ENCODE data around the gene LRP6. TPM values are rescaled to one million over a fixed set of nuclear protein-coding genes. Genes with fewer than 3 reads are reported as not detected.

Gene LRP6
- total and polyA plus RNA-seq, 2 experiments from 2014 or later, result 29.1 to 73.8 TPM

DNA sequence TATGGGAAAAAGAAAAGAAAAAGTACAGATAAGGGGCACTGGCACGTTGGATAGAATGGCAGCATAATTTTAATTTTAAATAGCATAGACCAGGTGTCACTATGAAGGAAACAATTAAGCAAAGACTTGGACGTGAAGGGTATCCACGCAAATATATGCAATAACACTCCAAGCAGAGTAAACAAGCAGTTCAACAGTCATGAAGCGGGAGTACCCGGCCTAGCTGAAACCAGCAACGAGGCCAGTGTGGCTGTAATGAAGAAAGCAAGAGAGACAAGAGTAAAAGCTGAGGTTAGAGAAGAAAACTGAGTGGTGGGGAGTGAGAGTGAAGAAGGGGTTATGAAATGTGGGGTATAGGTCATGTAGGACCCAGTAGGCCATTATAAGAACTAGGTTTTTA, 110.7 kb downstream of the LRP6 start:
- Histone ChIP-seq H3K79me2 (replicated peaks; ENCODE audit: insufficient read depth) (peaks cover 11% of the 10 kb centered on the region; the same call in 1 of the 2 replicates), H3K4me1 (ENCODE audit: insufficient read depth) (no peaks in the 10 kb centered on the region), H3K27me3 (ENCODE audit: insufficient read depth) (no peaks in the 10 kb centered on the region), H3F3A (replicated peaks; ENCODE audit: low read depth) (0 out of 2 replicates have a peak, but pooled peaks cover 2% of the 10 kb centered on the region), H3K4me2 (no peak overlapping the region), H3K9me2 (ENCODE audit: insufficient read depth) (no peaks in the 10 kb centered on the region), H3K36me3 (ENCODE audit: insufficient read depth) (peaks cover 22% of the 10 kb centered on the region; the same call in 1 of the 2 replicates), H3K27ac (ENCODE audit: low read depth) (no peak overlapping the region), H3K4me3 (no peak overlapping the region), H2AFZ (no peak overlapping the region), H4K20me1 (replicated peaks; ENCODE audit: insufficient read depth) (peaks cover 8% of the 10 kb centered on the region; the same call in 1 of the 2 replicates)
- TF ChIP-seq, protein P1, sequence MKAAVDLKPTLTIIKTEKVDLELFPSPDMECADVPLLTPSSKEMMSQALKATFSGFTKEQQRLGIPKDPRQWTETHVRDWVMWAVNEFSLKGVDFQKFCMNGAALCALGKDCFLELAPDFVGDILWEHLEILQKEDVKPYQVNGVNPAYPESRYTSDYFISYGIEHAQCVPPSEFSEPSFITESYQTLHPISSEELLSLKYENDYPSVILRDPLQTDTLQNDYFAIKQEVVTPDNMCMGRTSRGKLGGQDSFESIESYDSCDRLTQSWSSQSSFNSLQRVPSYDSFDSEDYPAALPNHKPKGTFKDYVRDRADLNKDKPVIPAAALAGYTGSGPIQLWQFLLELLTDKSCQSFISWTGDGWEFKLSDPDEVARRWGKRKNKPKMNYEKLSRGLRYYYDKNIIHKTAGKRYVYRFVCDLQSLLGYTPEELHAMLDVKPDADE (IDR thresholded peaks at IDR 0.05), result no peak
- TF ChIP-seq ZNF331 (CRISPR knock-in tag; IDR thresholded peaks at IDR 0.05; ENCODE audit: low read depth) (no peak), CREB1 (CRISPR knock-in tag; IDR thresholded peaks at IDR 0.05; ENCODE audit: low read depth) (no peak), EZH2 (IDR thresholded peaks at IDR 0.05; ENCODE audit: low read depth, unreplicated experiment) (no peak), JUNB (IDR thresholded peaks at IDR 0.05; ENCODE audit: unreplicated experiment) (no peak), POLR2AphosphoS5 (IDR thresholded peaks at IDR 0.05; ENCODE audit: low read depth) (no peak), ZNF114 (CRISPR knock-in tag; IDR thresholded peaks at IDR 0.05) (no peak), EZH2phosphoT487 (IDR thresholded peaks at IDR 0.05; ENCODE audit: unreplicated experiment) (no peak), NANOG (IDR thresholded peaks at IDR 0.05; ENCODE audit: borderline replicate concordance) (no peak)
- TF ChIP-seq, protein P2, sequence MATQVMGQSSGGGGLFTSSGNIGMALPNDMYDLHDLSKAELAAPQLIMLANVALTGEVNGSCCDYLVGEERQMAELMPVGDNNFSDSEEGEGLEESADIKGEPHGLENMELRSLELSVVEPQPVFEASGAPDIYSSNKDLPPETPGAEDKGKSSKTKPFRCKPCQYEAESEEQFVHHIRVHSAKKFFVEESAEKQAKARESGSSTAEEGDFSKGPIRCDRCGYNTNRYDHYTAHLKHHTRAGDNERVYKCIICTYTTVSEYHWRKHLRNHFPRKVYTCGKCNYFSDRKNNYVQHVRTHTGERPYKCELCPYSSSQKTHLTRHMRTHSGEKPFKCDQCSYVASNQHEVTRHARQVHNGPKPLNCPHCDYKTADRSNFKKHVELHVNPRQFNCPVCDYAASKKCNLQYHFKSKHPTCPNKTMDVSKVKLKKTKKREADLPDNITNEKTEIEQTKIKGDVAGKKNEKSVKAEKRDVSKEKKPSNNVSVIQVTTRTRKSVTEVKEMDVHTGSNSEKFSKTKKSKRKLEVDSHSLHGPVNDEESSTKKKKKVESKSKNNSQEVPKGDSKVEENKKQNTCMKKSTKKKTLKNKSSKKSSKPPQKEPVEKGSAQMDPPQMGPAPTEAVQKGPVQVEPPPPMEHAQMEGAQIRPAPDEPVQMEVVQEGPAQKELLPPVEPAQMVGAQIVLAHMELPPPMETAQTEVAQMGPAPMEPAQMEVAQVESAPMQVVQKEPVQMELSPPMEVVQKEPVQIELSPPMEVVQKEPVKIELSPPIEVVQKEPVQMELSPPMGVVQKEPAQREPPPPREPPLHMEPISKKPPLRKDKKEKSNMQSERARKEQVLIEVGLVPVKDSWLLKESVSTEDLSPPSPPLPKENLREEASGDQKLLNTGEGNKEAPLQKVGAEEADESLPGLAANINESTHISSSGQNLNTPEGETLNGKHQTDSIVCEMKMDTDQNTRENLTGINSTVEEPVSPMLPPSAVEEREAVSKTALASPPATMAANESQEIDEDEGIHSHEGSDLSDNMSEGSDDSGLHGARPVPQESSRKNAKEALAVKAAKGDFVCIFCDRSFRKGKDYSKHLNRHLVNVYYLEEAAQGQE (IDR thresholded peaks at IDR 0.05; ENCODE audit: unreplicated experiment), result no peak
- TF ChIP-seq, protein P3, sequence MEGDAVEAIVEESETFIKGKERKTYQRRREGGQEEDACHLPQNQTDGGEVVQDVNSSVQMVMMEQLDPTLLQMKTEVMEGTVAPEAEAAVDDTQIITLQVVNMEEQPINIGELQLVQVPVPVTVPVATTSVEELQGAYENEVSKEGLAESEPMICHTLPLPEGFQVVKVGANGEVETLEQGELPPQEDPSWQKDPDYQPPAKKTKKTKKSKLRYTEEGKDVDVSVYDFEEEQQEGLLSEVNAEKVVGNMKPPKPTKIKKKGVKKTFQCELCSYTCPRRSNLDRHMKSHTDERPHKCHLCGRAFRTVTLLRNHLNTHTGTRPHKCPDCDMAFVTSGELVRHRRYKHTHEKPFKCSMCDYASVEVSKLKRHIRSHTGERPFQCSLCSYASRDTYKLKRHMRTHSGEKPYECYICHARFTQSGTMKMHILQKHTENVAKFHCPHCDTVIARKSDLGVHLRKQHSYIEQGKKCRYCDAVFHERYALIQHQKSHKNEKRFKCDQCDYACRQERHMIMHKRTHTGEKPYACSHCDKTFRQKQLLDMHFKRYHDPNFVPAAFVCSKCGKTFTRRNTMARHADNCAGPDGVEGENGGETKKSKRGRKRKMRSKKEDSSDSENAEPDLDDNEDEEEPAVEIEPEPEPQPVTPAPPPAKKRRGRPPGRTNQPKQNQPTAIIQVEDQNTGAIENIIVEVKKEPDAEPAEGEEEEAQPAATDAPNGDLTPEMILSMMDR (conservative IDR thresholded peaks at IDR 0.05; ENCODE audit: low read depth in 2 of 2), result no peak
- TF ChIP-seq, protein P4, sequence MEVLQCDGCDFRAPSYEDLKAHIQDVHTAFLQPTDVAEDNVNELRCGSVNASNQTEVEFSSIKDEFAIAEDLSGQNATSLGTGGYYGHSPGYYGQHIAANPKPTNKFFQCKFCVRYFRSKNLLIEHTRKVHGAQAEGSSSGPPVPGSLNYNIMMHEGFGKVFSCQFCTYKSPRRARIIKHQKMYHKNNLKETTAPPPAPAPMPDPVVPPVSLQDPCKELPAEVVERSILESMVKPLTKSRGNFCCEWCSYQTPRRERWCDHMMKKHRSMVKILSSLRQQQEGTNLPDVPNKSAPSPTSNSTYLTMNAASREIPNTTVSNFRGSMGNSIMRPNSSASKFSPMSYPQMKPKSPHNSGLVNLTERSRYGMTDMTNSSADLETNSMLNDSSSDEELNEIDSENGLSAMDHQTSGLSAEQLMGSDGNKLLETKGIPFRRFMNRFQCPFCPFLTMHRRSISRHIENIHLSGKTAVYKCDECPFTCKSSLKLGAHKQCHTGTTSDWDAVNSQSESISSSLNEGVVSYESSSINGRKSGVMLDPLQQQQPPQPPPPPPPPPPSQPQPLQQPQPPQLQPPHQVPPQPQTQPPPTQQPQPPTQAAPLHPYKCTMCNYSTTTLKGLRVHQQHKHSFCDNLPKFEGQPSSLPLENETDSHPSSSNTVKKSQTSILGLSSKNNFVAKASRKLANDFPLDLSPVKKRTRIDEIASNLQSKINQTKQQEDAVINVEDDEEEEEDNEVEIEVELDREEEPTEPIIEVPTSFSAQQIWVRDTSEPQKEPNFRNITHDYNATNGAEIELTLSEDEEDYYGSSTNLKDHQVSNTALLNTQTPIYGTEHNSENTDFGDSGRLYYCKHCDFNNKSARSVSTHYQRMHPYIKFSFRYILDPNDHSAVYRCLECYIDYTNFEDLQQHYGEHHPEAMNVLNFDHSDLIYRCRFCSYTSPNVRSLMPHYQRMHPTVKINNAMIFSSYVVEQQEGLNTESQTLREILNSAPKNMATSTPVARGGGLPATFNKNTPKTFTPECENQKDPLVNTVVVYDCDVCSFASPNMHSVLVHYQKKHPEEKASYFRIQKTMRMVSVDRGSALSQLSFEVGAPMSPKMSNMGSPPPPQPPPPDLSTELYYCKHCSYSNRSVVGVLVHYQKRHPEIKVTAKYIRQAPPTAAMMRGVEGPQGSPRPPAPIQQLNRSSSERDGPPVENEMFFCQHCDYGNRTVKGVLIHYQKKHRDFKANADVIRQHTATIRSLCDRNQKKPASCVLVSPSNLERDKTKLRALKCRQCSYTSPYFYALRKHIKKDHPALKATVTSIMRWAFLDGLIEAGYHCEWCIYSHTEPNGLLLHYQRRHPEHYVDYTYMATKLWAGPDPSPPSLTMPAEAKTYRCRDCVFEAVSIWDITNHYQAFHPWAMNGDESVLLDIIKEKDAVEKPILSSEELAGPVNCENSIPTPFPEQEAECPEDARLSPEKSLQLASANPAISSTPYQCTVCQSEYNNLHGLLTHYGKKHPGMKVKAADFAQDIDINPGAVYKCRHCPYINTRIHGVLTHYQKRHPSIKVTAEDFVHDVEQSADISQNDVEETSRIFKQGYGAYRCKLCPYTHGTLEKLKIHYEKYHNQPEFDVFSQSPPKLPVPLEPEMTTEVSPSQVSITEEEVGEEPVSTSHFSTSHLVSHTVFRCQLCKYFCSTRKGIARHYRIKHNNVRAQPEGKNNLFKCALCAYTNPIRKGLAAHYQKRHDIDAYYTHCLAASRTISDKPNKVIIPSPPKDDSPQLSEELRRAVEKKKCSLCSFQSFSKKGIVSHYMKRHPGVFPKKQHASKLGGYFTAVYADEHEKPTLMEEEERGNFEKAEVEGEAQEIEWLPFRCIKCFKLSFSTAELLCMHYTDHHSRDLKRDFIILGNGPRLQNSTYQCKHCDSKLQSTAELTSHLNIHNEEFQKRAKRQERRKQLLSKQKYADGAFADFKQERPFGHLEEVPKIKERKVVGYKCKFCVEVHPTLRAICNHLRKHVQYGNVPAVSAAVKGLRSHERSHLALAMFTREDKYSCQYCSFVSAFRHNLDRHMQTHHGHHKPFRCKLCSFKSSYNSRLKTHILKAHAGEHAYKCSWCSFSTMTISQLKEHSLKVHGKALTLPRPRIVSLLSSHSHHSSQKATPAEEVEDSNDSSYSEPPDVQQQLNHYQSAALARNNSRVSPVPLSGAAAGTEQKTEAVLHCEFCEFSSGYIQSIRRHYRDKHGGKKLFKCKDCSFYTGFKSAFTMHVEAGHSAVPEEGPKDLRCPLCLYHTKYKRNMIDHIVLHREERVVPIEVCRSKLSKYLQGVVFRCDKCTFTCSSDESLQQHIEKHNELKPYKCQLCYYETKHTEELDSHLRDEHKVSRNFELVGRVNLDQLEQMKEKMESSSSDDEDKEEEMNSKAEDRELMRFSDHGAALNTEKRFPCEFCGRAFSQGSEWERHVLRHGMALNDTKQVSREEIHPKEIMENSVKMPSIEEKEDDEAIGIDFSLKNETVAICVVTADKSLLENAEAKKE (CRISPR knock-in tag; IDR thresholded peaks at IDR 0.05), result no peak
- Mint-ChIP-seq H3K27ac (no peak overlapping the region), H3K9me3 (no peaks in the 10 kb centered on the region), H3K4me3 (no peak overlapping the region), H3K36me3 (ENCODE audit: low read depth) (peaks cover 31% of the 10 kb centered on the region), H3K27me3 (ENCODE audit: insufficient read depth, low read depth, poor library complexity) (no peaks in the 10 kb centered on the region), H3K4me1 (no peaks in the 10 kb centered on the region)
- no peak for DNase-seq (ENCODE audit: low spot score)
- ATAC-seq, result no peak
